ENCODE measurements around the gene OR56B4.
"Not testable (repeated sequence)": the region's sequence is repeated elsewhere in the genome, so short reads cannot be mapped to it uniquely, and the experiment has no call there.

OR56B4 gene

GRCh38 chr11:6107384-6107783 is at the start of gene OR56B4:
Gene OR56B4 (plus strand): TSS chr11:6107684. CDS start chr11:6107779, 95 bp downstream.
- DNase-seq = not testable (repeated sequence)

- DNase-seq = no peak
Observed at GRCh38 chr11:6061475-6061874, 46.0 kb upstream of the OR56B4 start.

- DNase-seq = no peak
Observed at GRCh38 chr11:6062691-6063358, 44.7 kb upstream of the OR56B4 start.

GRCh38 chr11:6067502-6067901 is 40.0 kb upstream of the OR56B4 start:
- DNase-seq = no peak

- DNase-seq = not testable (repeated sequence)
Observed at GRCh38 chr11:6076443-6076842, 31.0 kb upstream of the OR56B4 start.

- DNase-seq = no peak
Observed at GRCh38 chr11:6077723-6078122, 29.8 kb upstream of the OR56B4 start.

- DNase-seq = no peak
Observed at GRCh38 chr11:6079463-6079862, 28.0 kb upstream of the OR56B4 start.

GRCh38 chr11:6083129-6083528 is 24.4 kb upstream of the OR56B4 start:
- DNase-seq = no peak

GRCh38 chr11:6084587-6084986 is 22.9 kb upstream of the OR56B4 start:
- no peak for DNase-seq

- no peak for DNase-seq
Observed at GRCh38 chr11:6094186-6094585, 13.3 kb upstream of the OR56B4 start.

GRCh38 chr11:6095798-6096197 is 11.7 kb upstream of the OR56B4 start:
- no peak for DNase-seq

GRCh38 chr11:6096417-6096816 is 11.1 kb upstream of the OR56B4 start:
- DNase-seq = no peak

GRCh38 chr11:6099577-6099976 is 7.9 kb upstream of the OR56B4 start:
- DNase-seq = no peak

- no peak for DNase-seq
Observed at GRCh38 chr11:6110011-6110410, 2.5 kb downstream of the OR56B4 start.

GRCh38 chr11:6111673-6112072 is 4.2 kb downstream of the OR56B4 start:
- no peak for DNase-seq

- no peak for DNase-seq
Observed at GRCh38 chr11:6116638-6117037, 9.2 kb downstream of the OR56B4 start.

- DNase-seq = no peak
Observed at GRCh38 chr11:6124245-6124644, 16.8 kb downstream of the OR56B4 start.

- DNase-seq = no peak
Observed at GRCh38 chr11:6127881-6128280, 20.4 kb downstream of the OR56B4 start.

GRCh38 chr11:6129011-6129410 is 21.5 kb downstream of the OR56B4 start:
- no peak for DNase-seq

GRCh38 chr11:6129635-6130034 is 22.2 kb downstream of the OR56B4 start:
- no peak for DNase-seq

- no peak for DNase-seq
Observed at GRCh38 chr11:6132431-6132830, 24.9 kb downstream of the OR56B4 start.

GRCh38 chr11:6135936-6136335 is 28.5 kb downstream of the OR56B4 start:
- not testable (repeated sequence) for DNase-seq

- no peak for DNase-seq
Observed at GRCh38 chr11:6142936-6143335, 35.5 kb downstream of the OR56B4 start.

- DNase-seq = not testable (repeated sequence)
Observed at GRCh38 chr11:6143737-6144136, 36.3 kb downstream of the OR56B4 start.

- DNase-seq = no peak
Observed at GRCh38 chr11:6151117-6151516, 43.6 kb downstream of the OR56B4 start.

Data from activated CD8-positive, alpha-beta memory T cell treated with anti-CD3 and anti-CD28 coated beads, Interleukin-2, amount 50 U/mL, for 4 hours (primary cell).